ENCODE measurements around the gene MYRIP. TPM values are rescaled to one million over a fixed set of nuclear protein-coding genes. Genes with fewer than 3 reads are reported as not detected.

The MYRIP gene
- total RNA-seq, 1 experiment from 2014 or later = 0.44 TPM

DNA sequence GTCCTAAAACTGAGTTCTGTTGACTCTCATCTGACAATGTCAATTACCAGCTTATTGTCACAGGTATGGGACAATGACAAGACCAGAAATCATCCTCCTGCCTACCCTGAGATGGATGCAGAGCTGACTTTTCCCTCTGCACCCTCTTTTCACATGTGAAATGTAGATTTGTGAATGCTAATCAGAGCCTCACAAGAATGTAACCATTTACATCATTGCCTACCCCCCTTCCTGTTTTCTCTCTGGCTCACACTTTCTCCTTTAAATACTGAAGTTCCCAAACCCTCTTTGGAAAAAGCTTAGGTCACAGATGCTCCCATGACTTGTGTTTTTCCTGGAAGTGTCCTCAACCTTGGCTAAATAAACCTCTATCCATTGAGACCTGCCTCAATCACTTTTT is 228.2 kb downstream of the MYRIP start:
- Histone ChIP-seq H2AFZ (ENCODE audit: low read depth, low read length, poor library complexity, severe bottlenecking) (no peak overlapping the region), H3K36me3 (ENCODE audit: control insufficient read depth in 1 of 2, insufficient read depth in 2 of 2, low read length in 2 of 2) (no peaks in the 10 kb centered on the region), H4K20me1 (ENCODE audit: insufficient read depth) (no peaks in the 10 kb centered on the region), H3K27me3 (ENCODE audit: insufficient read depth, low read length) (no peaks in the 10 kb centered on the region), H3K79me2 (ENCODE audit: insufficient read depth, low read length) (no peaks in the 10 kb centered on the region), H3K9me3 (ENCODE audit: control insufficient read depth in 1 of 2, insufficient read depth in 1 of 2, low read depth in 1 of 2, low read length in 2 of 2) (no peaks in the 10 kb centered on the region), H3K4me3 (replicated peaks in 1 of 2; ENCODE audit: low read depth in 1 of 2, low read length in 2 of 2) (no peak overlapping the region), H3K9ac (ENCODE audit: low read length) (no peak overlapping the region), H3K4me2 (ENCODE audit: low read length) (no peak overlapping the region), H3K27ac (ENCODE audit: low read depth, low read length) (no peak overlapping the region), H3K9me2 (ENCODE audit: insufficient read depth) (no peaks in the 10 kb centered on the region), H3K4me1 (ENCODE audit: control insufficient read depth in 1 of 2, insufficient read depth in 2 of 2, low read length in 2 of 2) (no peaks in the 10 kb centered on the region)
- ChIA-PET POLR2A (no interaction called here), RAD21 (ENCODE audit: low non-redundant PET in 1 of 2, low total read pairs in 2 of 2, uncharacterized antibody in 2 of 2, unreplicated experiment in 2 of 2) (no interaction called here), CTCF (no interaction called here)
- ATAC-seq (no peak), DNase-seq (ENCODE audit: low read depth, low spot score) (no peak)
- intact Hi-C loops (cut with micrococcal nuclease) = no loop called here
- no peak for TF ChIP-seq ZFX (IDR thresholded peaks at IDR 0.05)
- TF ChIP-seq, protein P1, sequence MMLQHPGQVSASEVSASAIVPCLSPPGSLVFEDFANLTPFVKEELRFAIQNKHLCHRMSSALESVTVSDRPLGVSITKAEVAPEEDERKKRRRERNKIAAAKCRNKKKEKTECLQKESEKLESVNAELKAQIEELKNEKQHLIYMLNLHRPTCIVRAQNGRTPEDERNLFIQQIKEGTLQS (IDR thresholded peaks at IDR 0.05) = no peak
- no peak for TF ChIP-seq JUND (IDR thresholded peaks at IDR 0.05)
- no peak for TF ChIP-seq SP1 (IDR thresholded peaks at IDR 0.05; ENCODE audit: low read depth)
- TF ChIP-seq POLR2A (IDR thresholded peaks at IDR 0.05; ENCODE audit: borderline replicate concordance, extremely low read depth, insufficient read depth, insufficient read length) = no peak
- no peak for TF ChIP-seq ZNF274 (IDR thresholded peaks at IDR 0.05; ENCODE audit: low read depth, low read length)
- no peak for TF ChIP-seq SIN3A (IDR thresholded peaks at IDR 0.05; ENCODE audit: low read depth)
- TF ChIP-seq EZH2phosphoT487 (IDR thresholded peaks at IDR 0.05; ENCODE audit: borderline replicate concordance) = no peak
- TF ChIP-seq, protein P2, sequence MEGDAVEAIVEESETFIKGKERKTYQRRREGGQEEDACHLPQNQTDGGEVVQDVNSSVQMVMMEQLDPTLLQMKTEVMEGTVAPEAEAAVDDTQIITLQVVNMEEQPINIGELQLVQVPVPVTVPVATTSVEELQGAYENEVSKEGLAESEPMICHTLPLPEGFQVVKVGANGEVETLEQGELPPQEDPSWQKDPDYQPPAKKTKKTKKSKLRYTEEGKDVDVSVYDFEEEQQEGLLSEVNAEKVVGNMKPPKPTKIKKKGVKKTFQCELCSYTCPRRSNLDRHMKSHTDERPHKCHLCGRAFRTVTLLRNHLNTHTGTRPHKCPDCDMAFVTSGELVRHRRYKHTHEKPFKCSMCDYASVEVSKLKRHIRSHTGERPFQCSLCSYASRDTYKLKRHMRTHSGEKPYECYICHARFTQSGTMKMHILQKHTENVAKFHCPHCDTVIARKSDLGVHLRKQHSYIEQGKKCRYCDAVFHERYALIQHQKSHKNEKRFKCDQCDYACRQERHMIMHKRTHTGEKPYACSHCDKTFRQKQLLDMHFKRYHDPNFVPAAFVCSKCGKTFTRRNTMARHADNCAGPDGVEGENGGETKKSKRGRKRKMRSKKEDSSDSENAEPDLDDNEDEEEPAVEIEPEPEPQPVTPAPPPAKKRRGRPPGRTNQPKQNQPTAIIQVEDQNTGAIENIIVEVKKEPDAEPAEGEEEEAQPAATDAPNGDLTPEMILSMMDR (IDR thresholded peaks at IDR 0.05 in 2 of 3, conservative IDR thresholded peaks at IDR 0.05 in 1 of 3; ENCODE audit: borderline replicate concordance in 1 of 3, insufficient read depth in 1 of 3, low read depth in 2 of 3, low read length in 2 of 3) = no peak
- no peak for TF ChIP-seq POLR2AphosphoS5 (IDR thresholded peaks at IDR 0.05; ENCODE audit: low read depth, low read length)
- TF ChIP-seq, protein P3, sequence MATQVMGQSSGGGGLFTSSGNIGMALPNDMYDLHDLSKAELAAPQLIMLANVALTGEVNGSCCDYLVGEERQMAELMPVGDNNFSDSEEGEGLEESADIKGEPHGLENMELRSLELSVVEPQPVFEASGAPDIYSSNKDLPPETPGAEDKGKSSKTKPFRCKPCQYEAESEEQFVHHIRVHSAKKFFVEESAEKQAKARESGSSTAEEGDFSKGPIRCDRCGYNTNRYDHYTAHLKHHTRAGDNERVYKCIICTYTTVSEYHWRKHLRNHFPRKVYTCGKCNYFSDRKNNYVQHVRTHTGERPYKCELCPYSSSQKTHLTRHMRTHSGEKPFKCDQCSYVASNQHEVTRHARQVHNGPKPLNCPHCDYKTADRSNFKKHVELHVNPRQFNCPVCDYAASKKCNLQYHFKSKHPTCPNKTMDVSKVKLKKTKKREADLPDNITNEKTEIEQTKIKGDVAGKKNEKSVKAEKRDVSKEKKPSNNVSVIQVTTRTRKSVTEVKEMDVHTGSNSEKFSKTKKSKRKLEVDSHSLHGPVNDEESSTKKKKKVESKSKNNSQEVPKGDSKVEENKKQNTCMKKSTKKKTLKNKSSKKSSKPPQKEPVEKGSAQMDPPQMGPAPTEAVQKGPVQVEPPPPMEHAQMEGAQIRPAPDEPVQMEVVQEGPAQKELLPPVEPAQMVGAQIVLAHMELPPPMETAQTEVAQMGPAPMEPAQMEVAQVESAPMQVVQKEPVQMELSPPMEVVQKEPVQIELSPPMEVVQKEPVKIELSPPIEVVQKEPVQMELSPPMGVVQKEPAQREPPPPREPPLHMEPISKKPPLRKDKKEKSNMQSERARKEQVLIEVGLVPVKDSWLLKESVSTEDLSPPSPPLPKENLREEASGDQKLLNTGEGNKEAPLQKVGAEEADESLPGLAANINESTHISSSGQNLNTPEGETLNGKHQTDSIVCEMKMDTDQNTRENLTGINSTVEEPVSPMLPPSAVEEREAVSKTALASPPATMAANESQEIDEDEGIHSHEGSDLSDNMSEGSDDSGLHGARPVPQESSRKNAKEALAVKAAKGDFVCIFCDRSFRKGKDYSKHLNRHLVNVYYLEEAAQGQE (IDR thresholded peaks at IDR 0.05; ENCODE audit: low read depth) = no peak
- TF ChIP-seq, protein P4, sequence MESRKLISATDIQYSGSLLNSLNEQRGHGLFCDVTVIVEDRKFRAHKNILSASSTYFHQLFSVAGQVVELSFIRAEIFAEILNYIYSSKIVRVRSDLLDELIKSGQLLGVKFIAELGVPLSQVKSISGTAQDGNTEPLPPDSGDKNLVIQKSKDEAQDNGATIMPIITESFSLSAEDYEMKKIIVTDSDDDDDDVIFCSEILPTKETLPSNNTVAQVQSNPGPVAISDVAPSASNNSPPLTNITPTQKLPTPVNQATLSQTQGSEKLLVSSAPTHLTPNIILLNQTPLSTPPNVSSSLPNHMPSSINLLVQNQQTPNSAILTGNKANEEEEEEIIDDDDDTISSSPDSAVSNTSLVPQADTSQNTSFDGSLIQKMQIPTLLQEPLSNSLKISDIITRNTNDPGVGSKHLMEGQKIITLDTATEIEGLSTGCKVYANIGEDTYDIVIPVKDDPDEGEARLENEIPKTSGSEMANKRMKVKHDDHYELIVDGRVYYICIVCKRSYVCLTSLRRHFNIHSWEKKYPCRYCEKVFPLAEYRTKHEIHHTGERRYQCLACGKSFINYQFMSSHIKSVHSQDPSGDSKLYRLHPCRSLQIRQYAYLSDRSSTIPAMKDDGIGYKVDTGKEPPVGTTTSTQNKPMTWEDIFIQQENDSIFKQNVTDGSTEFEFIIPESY (IDR thresholded peaks at IDR 0.05; ENCODE audit: extremely low read depth, insufficient replicate concordance, low read length) = no peak
- TF ChIP-seq, protein P5, sequence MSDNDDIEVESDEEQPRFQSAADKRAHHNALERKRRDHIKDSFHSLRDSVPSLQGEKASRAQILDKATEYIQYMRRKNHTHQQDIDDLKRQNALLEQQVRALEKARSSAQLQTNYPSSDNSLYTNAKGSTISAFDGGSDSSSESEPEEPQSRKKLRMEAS (IDR thresholded peaks at IDR 0.05) = no peak
- no TSS peak for BruUV-seq (replicated peaks)

All from HCT116 (cell line).